M059J (cell line): ENCODE measurements around the gene XKR7. TPM values are rescaled to one million over a fixed set of nuclear protein-coding genes. Genes with fewer than 3 reads are reported as not detected.
"Not testable (repeated sequence)": the region's sequence is repeated elsewhere in the genome, so short reads cannot be mapped to it uniquely, and the experiment has no call there.

Experiments
- DNase-seq: peaks from one replicate; pipeline ENCODE4 v3.0.0-alpha.2; 2012; ENCODE audit warnings: low read depth
- total RNA-seq: library from RNA; depleted of rRNA; stranded (reverse); fragments of >200 nt; shearing (Covaris generic); gene quantifications from 2 replicates; pipeline ENCODE4 v1.2.3, GENCODE V29; 2014; rRNA removed

XKR7 gene
- 0.05 TPM in 1 of 2 replicates, not detected in the other for total RNA-seq

- no peak for DNase-seq
These were observed at the start of gene XKR7 for GRCh38 chr20:31967830-31968249. XKR7 (plus strand) TSS chr20:31968151; CDS start chr20:31968176, 25 bp downstream.

DNA sequence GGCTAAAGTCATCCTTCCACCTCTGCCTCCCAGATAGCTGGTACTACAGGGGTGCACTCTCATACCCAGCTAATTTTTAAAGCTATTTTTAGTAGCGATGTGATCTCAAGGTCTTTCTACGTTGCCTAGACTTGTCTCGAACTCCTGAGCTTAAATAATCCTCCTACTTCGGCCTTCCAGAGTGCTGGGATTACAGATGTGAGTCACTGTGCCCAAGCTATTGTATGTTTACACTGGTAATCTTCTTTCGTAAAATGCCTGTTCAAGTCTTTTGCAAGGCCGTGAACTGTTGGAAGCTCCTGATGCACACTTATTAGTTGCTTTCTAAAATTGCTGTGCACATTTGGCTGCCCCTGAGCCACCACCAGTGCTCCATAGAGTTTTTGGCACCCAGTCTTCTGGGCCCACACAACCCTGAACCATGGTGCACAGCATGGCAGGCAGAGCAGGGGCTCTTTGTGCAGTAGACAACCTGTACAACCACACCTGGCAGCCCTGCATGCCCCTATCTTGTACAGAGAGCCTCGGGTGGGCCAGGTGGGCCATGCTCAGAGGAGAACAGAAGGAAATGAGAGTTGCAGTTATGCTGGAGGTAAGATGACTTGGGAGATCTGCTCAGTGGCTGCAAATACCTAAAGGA, 49.4 kb upstream of the XKR7 start:
- DNase-seq = no peak

DNA sequence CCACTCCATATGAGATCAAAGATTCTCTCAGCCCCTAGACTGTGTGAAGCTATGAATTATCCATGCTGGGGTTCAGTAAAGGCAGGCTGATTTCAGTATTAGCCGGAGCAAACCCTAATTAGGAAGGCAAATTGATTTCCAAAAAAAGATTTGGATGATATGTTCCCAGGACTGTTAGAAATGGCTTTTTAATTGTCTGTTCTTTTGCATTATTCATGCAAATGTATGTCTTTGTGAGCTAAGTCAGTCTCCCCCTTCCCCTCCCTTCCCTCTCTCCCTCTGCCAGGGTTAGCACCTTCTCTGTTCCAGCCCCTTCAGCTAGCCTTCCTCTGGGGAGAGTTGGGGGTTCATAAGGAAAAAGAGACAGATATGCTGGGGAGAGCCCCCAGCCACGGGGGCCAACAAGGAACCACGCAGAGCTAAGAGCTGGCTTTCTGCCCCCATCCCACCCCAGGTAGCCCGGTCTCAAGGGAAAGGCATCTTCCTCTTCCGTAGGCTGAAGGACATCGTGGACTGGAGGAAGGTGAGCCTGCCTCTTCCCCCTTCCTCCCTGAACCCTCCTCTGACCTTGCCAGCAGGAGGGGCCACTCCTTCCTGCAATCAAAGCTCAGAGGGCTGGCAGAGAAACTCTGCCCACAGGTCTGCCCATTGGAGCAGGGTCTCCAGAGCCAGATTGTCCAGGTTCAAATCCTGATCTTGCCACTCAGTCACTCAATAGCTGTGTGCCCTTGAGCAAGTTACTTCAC, 48.4 kb upstream of the XKR7 start:
- DNase-seq = no peak

DNA sequence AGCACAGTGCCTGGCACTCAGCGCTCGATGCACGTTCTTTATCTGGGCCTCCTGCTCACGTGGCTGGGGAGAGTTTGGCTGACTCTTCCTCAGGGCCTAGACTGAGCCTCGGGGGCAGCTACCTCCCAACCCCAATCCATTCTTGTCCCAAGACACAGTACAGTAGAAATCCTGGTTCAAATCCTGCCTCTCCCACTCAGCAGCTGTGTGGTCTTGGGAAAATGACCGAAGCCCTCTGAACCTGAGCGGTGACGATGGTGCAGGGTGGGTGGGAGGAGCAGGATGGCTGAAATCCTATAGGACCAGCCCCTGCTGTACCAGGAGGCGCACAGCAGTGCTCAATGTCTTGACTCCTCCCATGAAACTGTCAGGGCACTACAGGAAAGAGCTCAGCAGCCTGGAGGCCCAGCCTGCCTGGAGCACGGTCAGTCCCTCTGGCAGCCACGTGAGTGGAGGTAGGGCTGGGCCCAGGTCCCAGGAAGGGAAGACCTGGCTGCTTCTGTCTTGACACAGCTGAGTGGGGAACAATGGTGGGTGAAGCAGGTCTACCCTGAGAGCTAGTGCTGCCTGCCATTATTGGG, 47.6 kb upstream of the XKR7 start:
- no peak for DNase-seq

DNA sequence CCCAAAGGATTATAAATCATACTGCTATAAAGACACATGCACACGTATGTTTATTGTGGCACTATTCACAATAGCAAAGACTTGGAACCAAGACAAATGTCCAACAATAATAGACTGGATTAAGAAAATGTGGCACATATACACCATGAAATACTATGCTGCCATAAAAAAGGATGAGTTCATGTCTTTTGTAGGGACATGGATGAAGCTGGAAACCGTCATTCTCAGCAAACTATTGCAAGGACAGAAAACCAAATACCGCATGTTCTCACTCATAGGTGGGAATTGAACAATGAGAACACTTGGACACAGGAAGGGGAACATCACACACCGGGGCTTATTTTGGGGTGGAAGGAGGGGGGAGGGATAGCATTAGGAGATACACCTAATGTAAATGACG, 46.5 kb upstream of the XKR7 start:
- not testable (repeated sequence) for DNase-seq

DNA sequence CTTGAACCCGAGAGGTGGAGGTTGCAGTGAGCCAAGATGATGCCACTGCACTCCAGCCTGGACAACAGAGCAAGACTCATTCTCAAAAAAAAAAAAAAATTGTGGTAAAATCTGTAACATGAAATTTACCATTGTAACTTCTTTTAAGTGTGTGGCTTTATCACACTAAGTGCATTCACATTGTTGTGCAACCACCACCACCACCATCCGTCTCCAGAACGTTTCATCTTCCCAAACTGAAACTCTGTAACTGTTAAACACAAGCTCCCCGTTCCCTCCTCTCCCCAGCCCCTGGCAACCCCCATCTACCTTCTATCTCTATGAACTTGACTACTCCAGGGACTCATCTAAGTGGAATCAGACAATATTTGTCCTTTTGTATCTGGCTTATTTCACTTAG, 45.8 kb upstream of the XKR7 start:
- no peak for DNase-seq

- no peak for DNase-seq
These were observed 45.4 kb upstream of the XKR7 start for GRCh38 chr20:31922588-31922987.

DNA sequence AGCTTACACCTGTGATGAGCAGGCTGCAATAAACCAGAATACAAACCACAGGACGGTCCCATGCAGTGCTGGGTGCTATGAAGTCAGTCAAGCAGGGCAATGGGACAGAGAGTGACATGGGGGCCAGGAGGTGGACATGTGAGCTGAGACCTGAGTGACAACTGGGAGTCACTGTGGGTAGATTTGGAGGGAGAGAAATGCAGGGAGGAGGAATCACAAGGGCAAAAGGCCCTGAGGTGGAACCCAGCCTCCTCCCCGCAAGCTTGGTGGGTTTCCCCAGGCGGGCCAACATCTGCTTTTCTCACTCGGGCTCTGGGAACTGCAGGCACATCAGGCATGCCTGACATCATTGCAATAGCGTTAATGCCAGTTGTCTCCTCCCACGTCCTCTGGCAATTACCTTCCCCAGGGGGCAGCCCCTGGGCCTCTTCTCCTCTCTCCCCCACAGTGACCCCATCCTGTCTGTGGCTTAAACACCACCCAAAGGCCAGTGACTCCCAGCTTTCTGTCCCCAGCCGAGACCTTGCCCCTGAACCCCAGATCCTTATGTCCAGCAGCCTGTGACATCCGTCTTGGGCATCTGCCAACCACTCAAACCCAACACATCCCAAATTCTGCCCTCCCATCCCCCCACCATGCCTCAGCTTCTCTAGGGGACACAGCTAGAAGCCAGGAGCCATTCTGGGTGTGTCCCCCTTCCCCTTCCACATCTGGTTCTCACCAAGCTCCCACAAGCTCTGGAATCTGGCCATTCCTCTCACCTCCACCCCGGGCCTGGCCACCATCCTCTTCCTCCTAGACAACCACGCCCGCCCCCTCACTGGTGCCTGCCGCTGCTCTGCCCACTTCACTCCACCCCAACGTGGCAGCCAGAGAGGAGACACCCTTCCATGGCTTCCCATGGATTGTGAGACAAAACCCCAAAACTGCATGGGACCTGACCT, 44.3 kb upstream of the XKR7 start:
- no peak for DNase-seq

- no peak for DNase-seq
These were observed 43.4 kb upstream of the XKR7 start for GRCh38 chr20:31924561-31924960.

- no peak for DNase-seq
These were observed 42.3 kb upstream of the XKR7 start for GRCh38 chr20:31925631-31926030.

- DNase-seq = no peak
These were observed 41.5 kb upstream of the XKR7 start for GRCh38 chr20:31926493-31926892.

DNA sequence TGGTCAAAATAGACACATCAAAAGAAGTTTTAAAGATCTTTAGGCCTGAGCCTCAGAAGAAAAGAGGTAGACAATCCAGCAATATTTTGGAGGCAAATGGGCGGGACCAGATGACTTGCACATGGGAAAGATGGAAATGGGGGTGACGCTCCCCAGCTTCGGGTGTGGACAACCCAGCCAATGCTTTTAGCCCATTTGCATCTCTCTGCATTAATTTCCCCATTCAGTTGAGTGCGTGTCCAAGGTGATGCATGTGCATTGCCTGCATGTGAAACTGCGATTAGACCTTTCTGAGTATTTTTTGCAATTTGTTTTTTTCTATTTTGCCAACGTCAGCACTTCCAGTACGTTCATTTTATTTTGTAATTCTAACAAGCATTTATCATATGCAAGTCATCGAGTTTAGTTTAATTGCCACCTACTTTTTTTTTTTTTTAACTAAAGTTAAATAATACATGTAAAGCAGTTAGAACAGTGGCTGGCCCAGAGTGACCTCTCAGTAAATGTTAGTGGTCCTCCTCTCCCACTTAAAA, 40.3 kb upstream of the XKR7 start:
- DNase-seq = no peak

GRCh38 chr20:31929631-31930030, 38.3 kb upstream of the XKR7 start:
- DNase-seq = not testable (repeated sequence)

GRCh38 chr20:31930779-31931178, 37.2 kb upstream of the XKR7 start:
- no peak for DNase-seq

DNA sequence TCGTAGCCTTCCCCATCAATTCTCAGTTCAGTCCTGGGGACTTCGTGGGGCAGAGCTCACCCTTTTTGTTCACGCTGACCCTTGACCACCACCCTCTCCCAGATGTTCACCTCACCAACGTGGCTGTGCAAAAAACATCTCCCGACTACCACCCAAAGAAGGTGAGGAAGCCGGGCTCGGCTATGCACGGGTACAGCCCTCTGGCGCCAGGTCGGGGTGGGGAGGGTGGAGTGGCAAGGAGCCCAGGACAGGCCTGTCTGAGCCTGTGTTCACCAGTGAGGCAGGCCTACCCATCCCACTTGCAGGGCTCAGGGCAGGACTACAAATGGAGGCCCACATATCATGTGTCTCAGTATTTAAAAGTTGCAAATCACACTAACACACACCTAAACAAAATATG, 34.3 kb upstream of the XKR7 start:
- no peak for DNase-seq

GRCh38 chr20:31934491-31934890, 33.5 kb upstream of the XKR7 start:
- DNase-seq = no peak

GRCh38 chr20:31934968-31935764, 32.8 kb upstream of the XKR7 start:
- DNase-seq = no peak

DNA sequence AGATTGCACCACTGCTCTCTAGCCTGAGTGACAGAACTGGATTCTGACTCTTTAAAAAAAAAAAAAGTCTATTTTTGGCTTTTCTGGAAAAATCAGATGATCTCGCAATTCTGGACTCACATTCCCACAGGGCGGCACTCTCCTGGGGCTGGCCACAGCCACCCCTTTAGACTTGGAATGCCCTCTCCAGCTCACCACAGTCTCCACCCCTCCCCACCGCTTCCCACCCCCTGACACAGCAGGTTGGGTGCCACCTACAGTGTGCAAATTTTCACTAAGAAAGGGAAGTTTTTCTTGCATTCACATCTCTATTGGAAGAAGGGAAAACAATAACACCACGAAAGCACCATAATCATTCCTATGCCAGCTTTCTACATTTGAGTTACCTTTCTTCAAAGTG, 31.5 kb upstream of the XKR7 start:
- DNase-seq = no peak

GRCh38 chr20:31937820-31938219, 30.1 kb upstream of the XKR7 start:
- DNase-seq = no peak

- no peak for DNase-seq
These were observed 28.3 kb upstream of the XKR7 start for GRCh38 chr20:31939661-31940060.

DNA sequence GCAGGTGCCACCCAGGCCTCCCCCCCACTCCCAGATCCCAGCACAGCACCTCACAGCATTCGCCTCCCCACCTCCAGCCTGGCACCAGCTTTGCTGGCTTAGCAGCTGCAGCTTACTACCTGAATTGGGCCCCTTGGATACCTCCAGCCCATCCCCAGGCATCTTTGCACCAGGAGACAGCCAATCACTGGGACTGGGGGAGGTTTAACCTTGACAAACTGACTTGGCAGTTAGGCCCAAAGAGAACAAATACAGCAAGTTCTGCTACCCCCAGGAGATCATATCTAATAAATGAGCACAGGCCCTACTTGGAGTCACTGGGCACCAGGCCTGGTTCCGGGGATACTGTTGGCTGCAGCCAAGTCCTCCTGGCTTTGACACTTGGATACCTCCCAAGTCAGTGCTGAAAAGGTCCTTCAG, 24.9 kb upstream of the XKR7 start:
- DNase-seq = no peak
